HEK293 (cell line): ENCODE results near the gene FAM180A.
A peak's percentile ranks its signal among the peaks of the same experiment; 100 is the strongest.
"Not testable (repeated sequence)": the region's sequence is repeated elsewhere in the genome, so short reads cannot be mapped to it uniquely, and the experiment has no call there.

Experiments used
- CTCF ChIA-PET: fragments of 350-600 bp; formaldehyde crosslinking; extraction: SDS; loops from one replicate; lab custom pipeline; 2021; ENCODE audit warnings: antibody characterized with exemption; lab: Yijun Ruan, JAX
- POLR2A ChIA-PET: fragments of 300-600 bp; formaldehyde crosslinking; extraction: SDS; loops from one replicate; lab custom pipeline; 2020; ENCODE audit warnings: antibody characterized with exemption, inconsistent platforms; lab: Yijun Ruan, JAX
- H3K27ac ChIP-seq: fragments of 200-500 bp; sonication (Bioruptor generic); 2 replicates; pipeline ENCODE4 v1.5.1; 2014; ENCODE audit warnings: low read depth, low read length, control low read depth, inconsistent platforms; ENCODE audit errors: extremely low read depth
- H3K36me3 ChIP-seq, 2 experiments: fragments of 200-500 bp in 1 of 2; sonication (Bioruptor generic) in 1 of 2; 1 replicate in 1 of 2; 2 replicates in 1 of 2; pipeline ENCODE4 v1.5.1; 2014 to 2017; ENCODE audit warnings: inconsistent platforms in 2 of 2, low read length in 2 of 2; ENCODE audit not compliant: control insufficient read depth in 2 of 2, insufficient read depth in 1 of 2
- H3K4me1 ChIP-seq: fragments of 200-500 bp; sonication (Bioruptor generic); 2 replicates; pipeline ENCODE4 v1.5.1; 2014; ENCODE audit warnings: mild to moderate bottlenecking, low read length, inconsistent platforms; ENCODE audit not compliant: control insufficient read depth, insufficient read depth
- H3K4me3 ChIP-seq: 2 replicates; pipeline ENCODE4 v1.5.1; 2011; ENCODE audit warnings: low read depth, mild to moderate bottlenecking, control low read depth, low read length, moderate library complexity
- H3K9me3 ChIP-seq: fragments of 200-500 bp; sonication (Bioruptor generic); 2 replicates; pipeline ENCODE4 v1.5.1; 2014; ENCODE audit warnings: low read depth, low read length, inconsistent platforms; ENCODE audit not compliant: control insufficient read depth, insufficient read depth
- SETDB1 ChIP-seq: IDR thresholded peaks from one replicate; pipeline ENCODE4 v1.6.1; 2017; ENCODE audit warnings: mild to moderate bottlenecking, low read length, moderate library complexity, mixed read lengths; ENCODE audit not compliant: insufficient read length
- TRIM28 ChIP-seq: IDR thresholded peaks from 2 replicates; pipeline ENCODE4 v1.6.1; 2011; ENCODE audit warnings: low read length, control low read depth, borderline replicate concordance
- ZNF16 ChIP-seq: fragments of 450-650 bp; formaldehyde crosslinking; IDR thresholded peaks from 2 replicates; pipeline ENCODE4 v1.5.1; 2016; ENCODE audit warnings: low read depth, missing biosample characterization, missing genetic modification characterization
- ZNF280D ChIP-seq: fragments of 450-650 bp; formaldehyde crosslinking; IDR thresholded peaks from 2 replicates; pipeline ENCODE4 v1.5.1; 2016; ENCODE audit warnings: missing biosample characterization, missing genetic modification characterization
- ZNF521 ChIP-seq: fragments of 450-650 bp; formaldehyde crosslinking; IDR thresholded peaks from 2 replicates; pipeline ENCODE4 v1.5.1; 2017; ENCODE audit warnings: missing biosample characterization, mild to moderate bottlenecking, missing genetic modification characterization
- ZNF558 ChIP-seq: fragments of 450-650 bp; formaldehyde crosslinking; IDR thresholded peaks from 2 replicates; pipeline ENCODE4 v1.5.1; 2016; ENCODE audit warnings: missing biosample characterization, missing genetic modification characterization
- ZNF704 ChIP-seq: fragments of 450-650 bp; formaldehyde crosslinking; IDR thresholded peaks from 2 replicates; pipeline ENCODE4 v1.5.1; 2016; ENCODE audit warnings: missing biosample characterization, missing genetic modification characterization
- ZNF747 ChIP-seq: fragments of 450-650 bp; formaldehyde crosslinking; IDR thresholded peaks from 2 replicates; pipeline ENCODE4 v1.5.1; 2016; ENCODE audit warnings: missing biosample characterization, missing genetic modification characterization
- ZNF843 ChIP-seq: fragments of 450-650 bp; formaldehyde crosslinking; IDR thresholded peaks from 2 replicates; pipeline ENCODE4 v1.5.1; 2016; ENCODE audit warnings: missing biosample characterization, missing genetic modification characterization
- ZSCAN5A ChIP-seq: fragments of 450-650 bp; formaldehyde crosslinking; IDR thresholded peaks from 2 replicates; pipeline ENCODE4 v1.5.1; 2016; ENCODE audit warnings: missing biosample characterization, missing genetic modification characterization
- TF ChIP-seq, protein P1 (sequence below): sonication (generic); formaldehyde crosslinking; IDR thresholded peaks from 2 replicates; pipeline ENCODE4 v1.8.1; 2022; ENCODE audit warnings: mild to moderate bottlenecking, moderate library complexity, missing genetic modification reagents
- TF ChIP-seq, protein P2 (sequence below): fragments of 450-650 bp; formaldehyde crosslinking; IDR thresholded peaks from 2 replicates; pipeline ENCODE4 v1.5.1; 2016; ENCODE audit warnings: missing biosample characterization, missing genetic modification characterization

Gene FAM180A

DNA sequence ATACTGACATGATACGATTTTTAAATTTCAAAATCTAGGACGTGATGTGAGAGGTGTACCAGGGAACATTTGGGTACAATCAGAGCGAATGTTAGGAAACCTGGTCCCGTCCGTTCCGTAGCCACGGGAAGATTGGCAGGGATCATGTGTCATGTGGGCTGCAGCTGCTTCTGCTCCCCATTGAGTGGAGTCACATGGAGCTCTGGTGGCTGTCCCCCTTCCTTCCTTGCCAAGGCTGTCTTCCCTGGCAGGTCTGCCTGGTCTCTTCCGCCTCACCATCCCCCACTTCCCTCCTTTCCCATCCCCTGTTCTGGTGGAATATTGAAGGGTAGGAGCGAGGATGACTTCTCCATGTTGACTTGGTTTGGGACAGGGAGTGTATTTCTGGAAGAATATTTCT, 33.8 kb upstream of the FAM180A start (continued):
- TF ChIP-seq ZNF521 (tag by site-specific recombination) = no peak

DNA sequence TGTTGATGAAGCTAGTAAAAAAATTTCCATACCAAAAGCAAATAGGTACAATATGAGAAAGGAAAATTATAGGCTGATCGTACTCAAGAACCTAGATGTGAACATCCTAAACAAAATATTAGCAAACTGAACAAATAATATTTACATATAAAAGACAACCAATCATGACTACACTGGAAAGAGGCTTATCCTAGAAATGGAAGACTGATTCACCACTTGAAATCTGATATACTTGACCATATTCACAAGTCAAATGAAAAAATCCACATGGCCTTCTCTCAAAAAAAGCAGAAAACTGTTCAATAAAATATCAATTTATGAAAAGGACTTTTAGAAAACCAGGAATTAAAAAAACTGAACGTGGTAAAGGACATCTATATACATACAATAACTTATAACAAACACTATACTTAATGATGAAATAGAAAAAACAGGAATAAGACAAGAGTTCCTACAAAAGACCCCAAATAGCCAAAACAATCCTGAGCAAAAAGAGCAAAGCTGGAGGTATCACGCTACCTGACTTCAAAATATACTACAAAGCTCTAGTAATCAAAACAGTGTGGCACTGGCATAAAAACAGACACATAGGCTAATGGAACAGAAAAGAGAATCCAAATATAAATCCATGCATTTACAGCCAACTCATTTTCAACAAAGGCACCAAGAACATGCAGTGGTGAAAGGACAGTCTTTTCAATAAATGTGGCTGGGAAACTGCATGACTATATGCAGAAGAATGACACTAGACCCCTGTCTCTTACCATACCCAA, 29.2 kb upstream of the FAM180A start:
- Histone ChIP-seq H3K9me3 (no peaks in the 10 kb centered on the region), H3K36me3 (no peaks in the 10 kb centered on the region), H3K4me3 (no peak overlapping the region), H3K4me1 (no peaks in the 10 kb centered on the region; the same call in 1 of the 2 replicates), H3K27ac (no peak overlapping the region)
- TF ChIP-seq, protein P1, sequence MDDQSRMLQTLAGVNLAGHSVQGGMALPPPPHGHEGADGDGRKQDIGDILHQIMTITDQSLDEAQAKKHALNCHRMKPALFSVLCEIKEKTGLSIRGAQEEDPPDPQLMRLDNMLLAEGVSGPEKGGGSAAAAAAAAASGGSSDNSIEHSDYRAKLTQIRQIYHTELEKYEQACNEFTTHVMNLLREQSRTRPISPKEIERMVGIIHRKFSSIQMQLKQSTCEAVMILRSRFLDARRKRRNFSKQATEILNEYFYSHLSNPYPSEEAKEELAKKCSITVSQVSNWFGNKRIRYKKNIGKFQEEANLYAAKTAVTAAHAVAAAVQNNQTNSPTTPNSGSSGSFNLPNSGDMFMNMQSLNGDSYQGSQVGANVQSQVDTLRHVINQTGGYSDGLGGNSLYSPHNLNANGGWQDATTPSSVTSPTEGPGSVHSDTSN (CRISPR knock-in tag) = no peak
- TF ChIP-seq ZNF843 (tag by site-specific recombination) (no peak), ZSCAN5A (tag by site-specific recombination) (peak; percentile 57; the same call in 1 of the 2 replicates), ZNF747 (no peak), ZNF558 (tag by site-specific recombination) (no peak), ZNF280D (tag by site-specific recombination) (peak; percentile 94), TRIM28 (peak; percentile 59; the same call in 1 of the 2 replicates), SETDB1 (peak; percentile 86), ZNF16 (tag by site-specific recombination) (no peak), ZNF704 (tag by site-specific recombination) (no peak)
- TF ChIP-seq, protein P2, sequence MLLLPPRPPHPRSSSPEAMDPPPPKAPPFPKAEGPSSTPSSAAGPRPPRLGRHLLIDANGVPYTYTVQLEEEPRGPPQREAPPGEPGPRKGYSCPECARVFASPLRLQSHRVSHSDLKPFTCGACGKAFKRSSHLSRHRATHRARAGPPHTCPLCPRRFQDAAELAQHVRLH (tag by site-specific recombination) = peak; percentile 69; the same call in 1 of the 2 replicates
- ChIA-PET POLR2A (no interaction called here), CTCF (no interaction called here)

- H3K4me3 ChIP-seq, H3K36me3 ChIP-seq, H3K4me1 ChIP-seq, H3K9me3 ChIP-seq, POLR2A ChIA-PET, CTCF ChIA-PET, H3K27ac ChIP-seq: not testable (repeated sequence)
Measured at GRCh38 chr7:135775915-135776314, 27.3 kb upstream of the FAM180A start.
